Lower leg skin (tissue), 3 donors: Measurements from ENCODE around the gene ORM2.

Experiments
- CTCF ChIP-seq, 3 donors: fragments of 450-650 bp; IDR thresholded peaks; one replicate each; pipeline ENCODE4 v1.5.1; 2016; ENCODE audit warnings: antibody characterized with exemption in 3 of 3, mild to moderate bottlenecking in 3 of 3, moderate library complexity in 2 of 3
- POLR2A ChIP-seq, 2 donors: fragments of 450-650 bp; IDR thresholded peaks; one replicate each; pipeline ENCODE4 v1.6.1; 2016 to 2017; ENCODE audit warnings: antibody characterized with exemption in 2 of 2, mild to moderate bottlenecking in 1 of 2, moderate library complexity in 1 of 2

DNA sequence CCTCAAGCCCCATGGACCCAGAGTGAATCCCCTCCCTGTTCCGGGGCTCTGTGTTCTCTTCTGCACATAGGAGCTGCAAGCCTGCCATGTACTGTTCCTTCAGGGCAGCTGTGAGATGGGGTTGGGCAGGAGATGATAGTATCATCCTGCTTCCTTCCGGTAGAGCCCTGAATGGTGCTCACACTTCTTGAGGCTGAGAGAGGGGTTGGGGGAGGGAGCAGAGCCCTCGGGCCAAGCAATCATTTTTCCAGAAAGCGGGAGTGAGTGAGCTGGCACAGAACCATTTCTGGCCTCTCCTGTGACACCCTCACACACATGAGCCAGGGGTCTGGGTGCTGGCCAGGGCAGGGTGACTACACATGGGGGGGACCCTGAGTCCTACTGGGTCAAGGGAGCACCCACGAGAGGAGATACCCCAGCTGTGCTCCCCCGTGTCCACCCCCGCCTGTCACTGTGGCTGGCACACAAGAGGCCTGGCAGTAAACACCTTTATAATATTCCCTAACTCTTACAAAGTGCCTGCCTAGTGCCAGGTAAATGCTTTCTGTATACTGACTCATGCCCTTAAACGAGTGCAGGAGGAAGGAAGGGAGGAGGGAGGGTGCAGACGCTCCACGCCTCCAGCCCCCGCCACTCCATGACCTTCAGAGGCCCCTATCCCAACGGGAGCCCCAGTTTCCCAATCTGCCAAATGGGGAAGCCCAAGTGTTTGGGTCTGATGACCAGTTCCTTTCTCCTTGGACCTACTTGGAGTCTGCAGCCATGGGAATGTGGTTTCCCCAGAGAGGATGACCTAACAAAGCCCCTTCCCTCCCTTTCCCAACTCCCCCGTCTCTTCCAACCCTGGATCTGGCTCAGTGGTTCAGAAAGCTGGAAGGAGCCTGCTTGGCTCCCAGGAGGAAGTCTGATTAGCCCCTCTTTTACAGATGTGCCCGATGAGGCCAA lies 42.6 kb downstream of the ORM2 start:
- TF ChIP-seq CTCF (IDR thresholded peaks at IDR 0.05) = no peak
- no peak for TF ChIP-seq POLR2A (IDR thresholded peaks at IDR 0.05)
